HFF-Myc (cell line): ENCODE results near the gene CNIH4.

Experiments used
- DNase-seq: peaks from one replicate; pipeline ENCODE4 v3.0.0-alpha.2; 2011; ENCODE audit warnings: low read depth; ENCODE audit errors: extremely low read depth
- H3K4me3 ChIP-seq: replicated peaks from 2 replicates; pipeline ENCODE4 v1.5.1; 2011; ENCODE audit warnings: low read depth, mild to moderate bottlenecking, control low read depth, low read length
- TF ChIP-seq, protein P1 (sequence below): IDR thresholded peaks from 2 replicates; pipeline ENCODE4 v1.5.1; 2012; ENCODE audit warnings: mild to moderate bottlenecking, low read depth, low read length, control low read depth; ENCODE audit errors: missing control alignments

The CNIH4 gene

DNA sequence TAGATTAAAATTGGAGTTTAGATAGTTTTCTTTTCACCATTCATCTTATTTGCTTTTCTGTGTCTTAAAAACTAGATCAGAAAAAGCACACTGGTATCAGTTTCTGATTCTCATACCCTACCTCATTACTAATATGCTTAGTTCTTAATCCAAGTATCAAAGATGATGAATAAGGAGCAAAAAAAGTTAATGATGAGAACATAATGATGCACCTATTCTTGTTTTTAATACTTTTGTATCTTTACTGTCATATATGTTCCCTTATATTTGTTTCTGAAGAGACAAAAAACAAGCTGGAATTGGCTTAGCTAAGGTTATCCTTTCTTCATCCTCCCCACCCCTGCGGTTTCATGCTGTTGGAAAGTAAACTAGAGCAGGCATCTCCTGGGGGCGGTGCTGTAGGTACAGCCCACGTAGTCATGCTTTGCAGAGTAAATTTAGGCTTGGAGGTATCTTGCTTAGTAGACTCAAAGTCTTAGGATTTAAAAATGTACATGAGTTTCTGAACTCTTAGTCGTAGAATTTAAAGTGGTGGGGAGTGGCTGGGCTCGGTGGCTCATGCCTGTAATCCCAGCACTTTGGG lies 16.4 kb downstream of the CNIH4 start:
- TF ChIP-seq, protein P1, sequence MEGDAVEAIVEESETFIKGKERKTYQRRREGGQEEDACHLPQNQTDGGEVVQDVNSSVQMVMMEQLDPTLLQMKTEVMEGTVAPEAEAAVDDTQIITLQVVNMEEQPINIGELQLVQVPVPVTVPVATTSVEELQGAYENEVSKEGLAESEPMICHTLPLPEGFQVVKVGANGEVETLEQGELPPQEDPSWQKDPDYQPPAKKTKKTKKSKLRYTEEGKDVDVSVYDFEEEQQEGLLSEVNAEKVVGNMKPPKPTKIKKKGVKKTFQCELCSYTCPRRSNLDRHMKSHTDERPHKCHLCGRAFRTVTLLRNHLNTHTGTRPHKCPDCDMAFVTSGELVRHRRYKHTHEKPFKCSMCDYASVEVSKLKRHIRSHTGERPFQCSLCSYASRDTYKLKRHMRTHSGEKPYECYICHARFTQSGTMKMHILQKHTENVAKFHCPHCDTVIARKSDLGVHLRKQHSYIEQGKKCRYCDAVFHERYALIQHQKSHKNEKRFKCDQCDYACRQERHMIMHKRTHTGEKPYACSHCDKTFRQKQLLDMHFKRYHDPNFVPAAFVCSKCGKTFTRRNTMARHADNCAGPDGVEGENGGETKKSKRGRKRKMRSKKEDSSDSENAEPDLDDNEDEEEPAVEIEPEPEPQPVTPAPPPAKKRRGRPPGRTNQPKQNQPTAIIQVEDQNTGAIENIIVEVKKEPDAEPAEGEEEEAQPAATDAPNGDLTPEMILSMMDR: no peak
- no peak overlapping the region for H3K4me3 ChIP-seq
- no peak for DNase-seq

DNA sequence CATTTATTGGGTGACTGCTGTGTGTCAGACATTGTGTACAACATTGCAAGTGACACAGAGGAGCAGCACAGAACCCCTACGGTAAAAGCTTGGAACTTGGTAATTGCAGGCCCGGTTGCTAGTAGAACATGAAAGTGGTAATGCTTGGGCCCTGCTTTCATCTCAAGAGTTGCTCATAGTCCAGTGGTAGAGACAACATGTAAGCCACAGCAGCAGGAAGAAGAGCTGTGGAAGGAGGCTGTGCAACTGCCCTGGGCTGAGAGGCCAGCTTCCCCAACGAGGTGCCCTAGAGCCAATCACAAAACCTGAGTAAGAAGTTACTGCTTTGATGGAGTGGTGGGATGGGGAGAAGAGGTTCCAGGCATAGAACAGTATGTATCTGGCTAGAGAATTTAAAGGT lies 18.4 kb downstream of the CNIH4 start:
- TF ChIP-seq, protein P1: no peak
- no peak for DNase-seq
- no peak overlapping the region for H3K4me3 ChIP-seq

DNA sequence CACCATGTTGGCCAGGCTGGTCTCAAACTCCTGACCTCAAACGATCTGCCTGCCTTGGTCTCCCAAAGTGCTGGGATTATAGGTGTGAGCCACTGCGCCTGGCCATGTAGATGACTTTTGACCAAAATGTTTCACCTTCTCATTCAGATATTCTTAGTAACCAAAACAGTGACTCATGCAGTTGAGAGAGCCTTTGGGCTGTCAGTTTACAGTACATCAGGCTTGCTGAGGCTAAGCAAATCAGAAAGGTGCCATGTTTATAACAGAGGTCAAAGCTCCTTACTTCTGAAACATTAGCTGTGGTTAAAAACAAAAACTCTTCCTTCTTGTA lies 21.0 kb downstream of the CNIH4 start:
- TF ChIP-seq, protein P1: no peak
- no peak for DNase-seq
- H3K4me3 ChIP-seq: no peak overlapping the region

DNA sequence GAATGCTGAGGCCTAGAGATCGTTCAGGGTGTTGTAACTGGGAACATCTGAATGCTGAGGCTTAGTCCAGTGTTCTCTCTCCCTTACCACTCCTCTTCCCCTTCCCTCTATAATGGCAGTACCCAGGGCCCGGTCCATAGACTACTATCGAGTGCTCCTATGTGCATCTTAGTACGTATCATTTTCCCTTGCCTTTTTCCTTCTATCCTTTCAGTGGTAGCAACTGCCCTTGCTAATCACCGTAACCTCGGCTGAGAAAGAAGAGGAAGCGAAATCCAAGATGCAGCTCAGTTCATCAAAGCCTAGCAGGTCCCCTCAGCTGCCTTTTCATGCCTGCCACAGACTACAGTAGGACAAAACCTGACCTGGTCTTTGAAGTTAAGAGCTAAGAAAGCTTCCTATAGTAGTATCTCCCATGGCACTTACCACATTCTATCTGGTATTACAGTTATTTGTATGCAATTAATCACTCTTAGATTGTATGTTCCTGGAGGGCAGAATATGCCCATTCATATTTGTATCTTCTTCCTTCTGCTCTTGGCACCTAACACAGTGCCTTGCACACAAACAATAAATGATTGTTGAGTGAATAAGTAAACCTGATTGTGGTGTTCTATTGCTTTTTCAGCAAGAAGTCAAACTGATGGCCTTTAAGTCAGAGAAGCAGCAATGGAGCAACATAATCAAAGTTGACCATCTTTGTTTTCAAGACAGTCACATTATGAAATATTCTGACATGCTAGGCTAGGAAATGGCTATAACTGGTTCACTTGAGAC lies 22.4 kb downstream of the CNIH4 start:
- H3K4me3 ChIP-seq: no peak overlapping the region
- DNase-seq: no peak
- TF ChIP-seq, protein P1: no peak

DNA sequence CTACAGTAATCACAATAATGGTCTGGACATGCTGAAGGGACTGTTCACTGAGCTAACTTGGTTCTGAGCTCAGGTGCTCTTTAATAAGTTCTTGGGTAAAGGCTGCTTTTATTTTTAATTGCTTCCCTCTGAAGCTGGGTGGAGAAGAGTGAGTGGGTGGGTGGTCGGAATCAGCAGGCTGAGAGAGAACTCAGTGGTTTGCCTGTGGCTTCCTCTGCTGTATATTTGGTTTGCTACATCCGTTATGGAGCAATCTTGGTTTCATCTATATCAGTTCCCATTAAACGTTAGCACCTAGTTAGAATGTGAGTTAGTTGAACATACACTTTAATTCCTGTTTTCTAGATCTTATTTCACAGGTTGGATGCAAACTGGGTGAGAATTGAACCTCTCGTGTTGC lies 23.3 kb downstream of the CNIH4 start:
- no peak for DNase-seq
- TF ChIP-seq, protein P1: no peak
- no peak overlapping the region for H3K4me3 ChIP-seq

DNA sequence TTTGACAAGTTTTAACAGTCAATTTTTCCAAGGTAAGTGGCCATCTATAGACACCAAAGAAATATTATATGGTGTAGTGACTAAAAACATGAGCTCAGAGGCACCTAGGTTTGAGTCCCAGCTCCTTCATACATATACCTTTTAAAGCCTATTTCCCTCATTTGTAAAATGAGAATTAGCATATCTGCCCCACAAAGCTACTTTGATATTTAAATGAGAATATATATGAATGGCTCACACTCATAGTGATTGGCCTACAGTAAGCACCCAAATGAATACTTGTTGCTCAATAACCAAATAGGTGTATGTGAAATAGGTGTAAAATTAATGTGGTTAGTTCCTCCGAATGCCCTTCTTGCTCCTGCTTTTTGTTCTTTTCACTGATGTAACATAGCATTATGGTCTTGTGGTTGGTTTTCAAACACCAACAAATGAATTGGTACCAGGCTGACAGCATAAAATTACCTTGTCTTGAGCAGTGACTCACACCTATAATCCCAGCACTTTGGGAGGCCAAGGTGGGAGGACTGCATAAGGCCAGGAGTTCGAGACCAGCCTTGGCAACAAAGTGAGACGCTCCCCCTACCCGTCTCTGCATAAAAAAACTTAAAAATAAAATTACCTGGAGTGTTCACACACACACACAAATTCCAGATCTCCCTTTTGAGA lies 25.3 kb downstream of the CNIH4 start:
- no peak for DNase-seq
- H3K4me3 ChIP-seq: no peak overlapping the region
- TF ChIP-seq, protein P1: no peak
